ENCODE measurements around the gene TBC1D2B.

TBC1D2B gene

GRCh38 chr15:78073046-78073787 lies 4.3 kb downstream of the TBC1D2B start:
- no peak for DNase-seq (ENCODE audit: low read depth in 2 of 2, low spot score in 1 of 2)

GRCh38 chr15:78072080-78072892 lies 5.2 kb downstream of the TBC1D2B start:
- no peak for DNase-seq (ENCODE audit: low read depth in 2 of 2, low spot score in 1 of 2)

- no peak for DNase-seq (ENCODE audit: low read depth in 2 of 2, low spot score in 1 of 2)
These were observed 6.1 kb downstream of the TBC1D2B start for GRCh38 chr15:78071383-78071782.

DNA sequence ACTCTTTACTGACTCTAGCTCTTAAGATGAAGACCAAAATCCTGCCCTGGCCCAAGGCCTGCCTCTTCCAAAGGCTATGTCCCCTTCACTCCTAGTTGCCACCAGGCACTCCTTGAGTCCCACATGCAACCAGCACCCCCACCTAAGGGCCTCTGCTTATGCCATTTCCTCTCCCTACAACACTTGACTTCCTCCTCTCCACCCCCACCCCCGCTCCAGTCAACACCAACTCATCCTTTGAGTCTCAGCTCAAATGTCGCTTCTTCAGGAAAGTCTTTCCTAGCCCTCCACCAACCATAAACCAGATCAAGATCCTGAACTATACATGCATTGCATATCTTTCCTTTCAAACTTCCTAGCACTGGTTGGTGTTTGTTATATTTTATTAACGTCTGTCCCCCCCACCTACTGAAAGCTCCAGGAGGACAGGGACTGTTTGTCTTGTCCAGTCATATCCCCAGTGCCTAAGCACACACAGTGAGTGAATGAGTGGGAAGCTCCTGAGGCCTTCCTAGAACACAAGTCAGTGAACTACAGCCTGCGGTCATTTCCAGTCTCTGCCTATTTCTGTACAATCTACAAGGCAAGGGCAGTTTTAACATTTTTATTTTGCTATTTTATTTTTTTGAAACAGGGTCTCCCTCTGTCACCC lies 7.3 kb downstream of the TBC1D2B start:
- DNase-seq (ENCODE audit: low read depth in 2 of 2, low spot score in 1 of 2) = no peak

GRCh38 chr15:78069462-78070029 lies 8.0 kb downstream of the TBC1D2B start:
- DNase-seq (ENCODE audit: low read depth in 2 of 2, low spot score in 1 of 2) = no peak

GRCh38 chr15:78069052-78069414 lies 8.5 kb downstream of the TBC1D2B start:
- no peak for DNase-seq (ENCODE audit: low read depth in 2 of 2, low spot score in 1 of 2)

DNA sequence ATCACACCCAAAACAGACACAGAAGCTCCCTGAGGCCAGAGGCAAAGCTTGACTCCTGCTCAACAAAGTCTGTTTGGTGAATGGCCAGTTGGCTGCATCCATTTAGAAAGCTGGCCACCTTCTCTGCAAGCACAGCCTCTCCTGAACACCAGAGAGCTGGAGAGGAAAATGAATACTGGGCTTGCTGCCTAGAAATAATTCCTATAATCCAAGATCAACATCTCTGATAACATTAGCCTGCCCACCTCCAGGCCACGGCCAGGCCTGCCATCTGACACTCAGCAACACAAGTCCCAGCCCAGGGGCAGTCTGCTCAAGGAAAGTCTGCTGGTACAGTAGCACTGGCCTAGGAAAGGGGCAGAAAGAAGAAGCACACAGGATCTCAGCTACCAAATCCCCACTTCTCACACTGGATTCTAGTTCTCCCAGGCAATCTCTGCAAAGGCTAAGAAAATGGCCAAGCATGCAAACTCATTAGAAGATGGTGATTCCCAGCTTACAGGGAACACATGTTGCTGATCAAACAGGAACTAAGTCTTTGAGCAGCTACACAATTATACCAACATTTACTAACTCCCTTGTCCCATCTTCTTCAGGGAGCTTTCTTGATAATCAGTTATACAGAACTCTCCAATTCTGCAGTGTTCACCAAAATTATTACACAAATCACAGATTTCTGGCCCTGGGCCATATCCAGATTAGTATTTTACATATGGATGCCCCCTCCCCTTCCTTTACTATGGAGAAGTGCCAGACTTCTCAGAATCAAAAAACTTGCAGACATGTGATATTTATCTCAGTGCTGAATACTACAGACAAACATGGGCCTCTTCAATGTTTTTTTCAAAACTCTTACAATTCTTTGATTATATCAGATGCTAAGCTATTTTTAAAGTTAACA lies 9.9 kb downstream of the TBC1D2B start:
- no peak for DNase-seq (ENCODE audit: low read depth in 2 of 2, low spot score in 1 of 2)

DNA sequence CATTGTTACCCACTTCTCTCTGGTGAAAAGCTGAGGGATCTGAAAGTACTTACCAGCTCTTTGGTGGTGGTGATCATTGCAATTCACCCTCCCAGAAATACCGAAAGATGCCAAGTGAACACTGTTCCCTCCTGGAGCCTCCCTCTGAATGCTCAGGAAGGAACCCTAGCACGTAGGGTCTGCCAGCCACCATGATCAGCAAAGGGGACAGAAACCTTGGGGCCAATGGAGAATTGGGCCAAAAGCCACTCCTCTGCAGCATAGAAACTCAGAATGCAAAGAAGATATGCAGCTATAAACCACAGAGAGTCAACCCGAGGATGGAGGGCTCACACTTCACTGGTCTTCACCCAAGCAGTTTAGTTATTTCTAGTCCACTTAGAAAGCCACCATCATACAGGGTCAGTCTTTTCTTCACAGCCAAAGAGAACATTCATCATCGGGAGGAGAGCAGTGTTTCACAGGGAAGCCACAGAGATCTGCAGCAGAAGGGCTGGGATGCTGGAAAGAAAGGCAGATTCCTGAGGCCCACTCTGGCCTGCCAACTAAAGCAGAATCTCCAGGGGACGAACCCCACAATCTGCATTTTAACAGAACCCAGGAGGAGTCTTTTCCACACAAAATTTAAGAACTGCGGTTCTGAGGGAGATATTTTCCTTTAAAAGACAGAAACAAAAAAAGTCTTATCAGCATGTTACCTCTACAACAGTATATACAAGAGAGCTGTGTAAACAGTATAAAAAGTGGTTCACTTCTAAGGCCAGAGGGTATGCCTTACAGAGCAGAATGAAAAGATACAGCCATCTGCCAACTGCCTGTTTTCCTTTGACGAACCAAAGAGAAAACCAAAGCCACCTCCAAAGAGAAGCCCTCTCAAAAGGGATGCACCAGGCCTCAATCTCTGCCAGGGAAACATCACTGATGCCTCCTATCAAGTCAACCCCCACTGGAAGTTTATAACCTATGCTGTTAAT lies 11.3 kb downstream of the TBC1D2B start:
- no peak for DNase-seq (ENCODE audit: low read depth in 2 of 2, low spot score in 1 of 2)

DNA sequence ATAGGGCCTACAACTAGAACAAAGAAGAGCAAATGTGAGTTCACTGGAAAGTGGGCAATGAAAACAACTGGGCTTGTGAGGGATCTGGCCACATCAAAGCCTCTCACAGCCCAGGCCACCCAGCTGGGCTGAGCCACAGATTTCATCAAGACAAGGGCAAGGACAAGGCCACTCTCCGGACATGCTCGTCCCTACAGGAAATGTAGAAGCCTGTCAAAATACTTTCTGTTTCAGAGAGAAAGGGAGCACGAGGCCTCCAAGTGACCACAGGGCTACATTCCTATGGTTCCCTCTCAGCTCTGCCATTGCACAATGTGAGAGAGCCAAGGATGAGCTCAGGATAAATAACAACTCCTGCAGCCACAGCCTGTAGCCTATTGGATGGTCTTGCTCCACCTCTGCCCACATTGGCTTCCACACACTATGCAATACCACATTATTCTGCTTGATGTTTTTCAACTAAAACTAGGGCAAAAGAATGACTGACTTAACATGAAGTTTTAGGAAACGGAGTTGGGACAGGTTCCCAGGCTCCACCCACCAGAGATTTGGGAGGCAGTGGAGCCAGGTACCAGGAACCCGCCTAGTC lies 12.1 kb downstream of the TBC1D2B start:
- DNase-seq (ENCODE audit: low read depth in 2 of 2, low spot score in 1 of 2) = no peak

- no peak for DNase-seq (ENCODE audit: low read depth in 2 of 2, low spot score in 1 of 2)
These were observed 13.0 kb downstream of the TBC1D2B start for GRCh38 chr15:78064544-78064943.

GRCh38 chr15:78063970-78064385 lies 13.5 kb downstream of the TBC1D2B start:
- DNase-seq (ENCODE audit: low read depth in 2 of 2, low spot score in 1 of 2) = no peak

DNA sequence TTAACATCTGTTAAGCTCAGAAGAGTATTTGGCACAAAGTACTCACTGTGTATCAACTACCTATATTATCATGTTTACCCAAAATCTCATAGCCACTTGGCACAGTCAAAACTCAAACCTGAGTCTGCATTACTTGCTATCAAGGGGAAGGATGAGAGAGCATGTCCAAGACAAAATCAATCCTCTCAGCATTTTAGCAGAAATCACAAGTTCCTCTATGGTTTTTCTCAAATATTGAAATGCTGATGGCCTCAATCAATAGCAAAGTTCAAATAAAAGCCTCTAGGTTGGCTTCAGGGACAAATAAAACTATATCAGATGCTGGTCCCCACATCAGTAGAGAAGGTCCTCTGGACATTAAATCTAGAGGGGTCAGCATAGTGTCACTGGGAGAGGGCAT lies 14.3 kb downstream of the TBC1D2B start:
- no peak for DNase-seq (ENCODE audit: low read depth in 2 of 2, low spot score in 1 of 2)

DNA sequence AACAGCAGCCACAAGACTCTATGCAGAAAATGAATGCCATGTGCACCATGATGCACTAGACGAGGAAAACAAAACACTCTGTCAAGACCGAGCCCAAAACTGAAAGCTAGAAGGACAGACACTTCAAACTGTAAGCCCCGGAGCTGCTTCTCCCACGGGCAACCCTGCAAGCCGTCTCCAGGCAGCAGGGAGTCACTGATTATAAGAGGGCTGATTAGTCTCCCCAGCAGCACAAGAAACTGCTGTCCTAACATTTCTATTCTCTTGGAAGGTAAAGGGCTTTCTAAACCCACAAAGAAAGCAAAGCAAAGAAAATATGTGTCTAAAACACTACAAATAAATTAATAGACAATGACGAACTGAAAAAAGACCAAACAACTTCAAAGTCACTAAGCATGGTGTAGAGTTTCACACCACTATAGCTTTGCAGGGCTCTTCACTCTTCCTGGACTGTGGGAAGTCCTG lies 15.5 kb downstream of the TBC1D2B start:
- no peak for DNase-seq (ENCODE audit: low read depth in 2 of 2, low spot score in 1 of 2)

DNA sequence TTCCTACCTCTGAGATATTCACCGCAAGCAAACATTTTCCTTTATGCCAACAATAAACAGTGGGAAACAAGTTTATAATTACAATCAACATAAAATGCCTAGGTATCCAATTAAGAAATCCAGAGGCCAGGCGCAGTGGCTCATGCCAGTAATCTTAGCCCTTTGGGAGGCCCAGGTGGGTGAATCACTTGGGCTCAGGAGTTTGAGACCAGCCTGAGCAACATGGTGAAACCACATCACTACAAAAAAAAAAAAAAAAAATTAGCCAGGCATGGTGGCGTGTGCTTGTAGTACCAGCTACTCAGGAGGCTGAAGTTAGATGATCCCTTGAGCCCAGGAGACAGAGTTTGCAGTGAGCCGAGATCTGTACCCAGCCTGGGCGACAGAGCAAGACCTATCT lies 17.3 kb downstream of the TBC1D2B start:
- no peak for DNase-seq (ENCODE audit: low read depth in 2 of 2, low spot score in 1 of 2)

DNA sequence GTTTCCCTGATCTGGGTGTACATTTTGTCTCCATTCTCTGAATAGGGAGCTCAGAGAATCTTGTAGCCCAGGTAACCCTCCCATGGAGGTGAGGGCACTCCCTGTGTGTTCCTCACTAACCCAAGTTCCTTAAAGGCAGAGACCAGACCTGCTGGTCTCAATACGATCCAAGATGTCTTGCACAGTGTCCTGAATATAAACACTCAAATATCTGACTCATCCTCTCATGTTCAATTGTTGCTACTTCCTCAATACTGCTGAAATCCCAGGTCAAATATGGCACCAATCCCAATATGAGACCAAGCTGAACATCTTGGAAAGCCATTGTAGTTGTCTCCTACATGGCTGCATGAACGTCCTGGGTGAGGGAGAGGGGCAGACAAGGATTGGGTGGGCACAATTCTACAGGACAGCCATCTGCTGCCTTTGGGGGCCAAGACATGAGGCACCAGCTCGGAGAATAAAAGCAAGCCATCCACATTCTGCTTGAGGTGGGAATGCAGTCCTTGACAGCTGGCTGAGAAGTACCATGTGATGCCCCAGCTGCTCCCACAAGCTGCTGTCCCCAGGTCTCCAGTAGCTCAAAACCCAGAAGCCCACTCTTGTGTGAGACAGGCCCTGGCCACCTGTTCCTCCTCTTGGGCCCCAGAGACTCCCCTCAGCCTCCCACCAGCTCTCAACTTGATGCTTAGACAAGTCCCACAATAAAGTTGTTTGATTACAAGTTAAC lies 18.2 kb downstream of the TBC1D2B start:
- no peak for DNase-seq (ENCODE audit: low read depth in 2 of 2, low spot score in 1 of 2)

DNA sequence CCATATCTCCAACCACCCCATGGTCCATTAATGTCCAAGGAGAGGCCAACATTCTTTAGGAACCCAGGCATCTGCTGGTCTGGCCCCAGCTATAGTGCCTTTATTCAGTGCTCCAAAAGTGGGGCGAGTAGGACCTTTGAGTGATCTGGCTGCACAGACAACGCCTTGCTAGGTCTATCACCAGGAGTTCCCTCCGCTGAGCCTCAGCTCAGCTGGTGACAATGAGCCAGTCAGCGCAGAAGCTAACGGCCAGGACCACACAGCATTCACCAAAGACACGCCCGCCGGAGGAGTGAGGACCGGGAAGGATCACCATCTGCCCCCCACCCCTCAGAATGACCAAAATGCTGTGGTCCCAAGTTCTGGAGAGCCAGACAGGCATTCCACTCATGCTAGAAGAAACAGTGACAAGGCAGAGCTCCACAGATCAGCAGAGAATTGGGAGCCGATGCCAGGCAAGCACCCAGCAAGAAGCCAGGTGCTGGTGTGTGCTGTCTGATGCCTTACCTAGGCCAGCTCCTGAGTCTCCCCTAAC lies 19.0 kb downstream of the TBC1D2B start:
- DNase-seq (ENCODE audit: low read depth in 2 of 2, low spot score in 1 of 2) = no peak

DNA sequence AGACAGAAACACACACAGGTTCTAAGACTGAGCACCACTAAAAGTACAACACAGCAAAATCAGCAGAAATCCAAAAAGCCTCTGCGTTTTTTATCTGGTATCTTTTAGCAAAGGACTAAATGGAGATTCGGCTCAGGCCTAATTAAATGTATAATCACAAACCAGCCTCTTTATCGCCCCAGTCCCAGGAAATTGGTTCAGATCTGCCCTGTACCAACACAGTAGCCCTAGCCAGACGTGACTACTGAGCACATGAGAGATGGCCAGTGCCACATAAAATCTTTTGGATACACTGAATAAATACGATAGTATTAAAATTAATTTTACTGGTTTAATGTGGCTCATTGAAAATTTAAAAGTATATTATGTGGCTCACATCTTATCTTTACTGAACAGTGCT lies 19.7 kb downstream of the TBC1D2B start:
- DNase-seq (ENCODE audit: low read depth in 2 of 2, low spot score in 1 of 2) = no peak

- DNase-seq (ENCODE audit: low read depth in 2 of 2, low spot score in 1 of 2) = no peak
These were observed 20.7 kb downstream of the TBC1D2B start for GRCh38 chr15:78056714-78057269.

Data from stimulated activated CD8-positive, alpha-beta memory T cell treated with anti-CD3 and anti-CD28 coated beads, Interleukin-4, amount 100 ng/mL, for 4 hours (primary cell).